GM19438 (cell line): ENCODE measurements around the gene ABI3BP.
A peak's percentile ranks its signal among the peaks of the same experiment; 100 is the strongest.
"Not testable (repeated sequence)": the region's sequence is repeated elsewhere in the genome, so short reads cannot be mapped to it uniquely, and the experiment has no call there.

ENCODE experiments used
- ATAC-seq: cut with Tn5 transposase; IDR thresholded peaks from one replicate; pipeline ENCODE4 v1.9.1; 2021; ENCODE audit warnings: low read depth; ENCODE audit not compliant: unreplicated experiment

ABI3BP gene

DNA sequence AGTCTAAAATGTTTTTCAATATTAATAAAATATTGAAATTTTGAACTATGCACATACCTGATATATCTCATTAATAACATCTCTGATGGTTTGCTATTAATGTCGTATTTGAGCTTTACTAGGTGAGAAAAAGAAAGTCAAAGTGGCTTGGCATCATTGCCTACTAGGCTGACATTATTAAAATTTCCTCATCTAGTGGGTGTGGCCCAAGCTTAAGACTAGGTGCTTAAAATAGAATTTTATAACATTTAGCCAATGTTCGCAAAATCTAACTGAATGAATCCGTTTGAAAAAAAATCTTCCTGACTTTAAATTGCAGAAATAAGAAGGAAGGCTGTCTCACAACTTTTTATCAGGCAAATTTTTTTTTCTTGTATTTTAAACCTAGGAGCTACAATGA lies 46.1 kb downstream of the ABI3BP start:
- ATAC-seq = no peak

- not testable (repeated sequence) for ATAC-seq
These were observed 47.1 kb downstream of the ABI3BP start for GRCh38 chr3:100946096-100946495.

DNA sequence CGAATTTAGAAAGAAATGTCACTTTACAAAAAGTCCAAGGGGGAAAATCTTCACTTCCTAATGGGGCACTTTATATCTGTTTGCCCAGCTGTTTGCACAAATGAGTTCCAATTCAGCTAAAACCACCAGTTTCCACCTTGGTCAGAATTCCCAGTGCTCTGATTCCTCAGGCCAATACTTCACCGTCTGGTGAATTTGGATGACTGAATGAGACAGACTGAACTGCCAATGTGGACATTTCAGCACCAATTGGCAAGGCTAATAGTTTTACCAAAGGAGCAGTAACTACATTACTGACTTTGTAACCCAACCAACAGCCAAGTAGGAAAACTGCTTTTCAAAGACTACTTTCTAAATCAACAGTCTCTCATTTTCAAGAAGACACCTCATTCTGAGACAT lies 51.8 kb downstream of the ABI3BP start:
- no peak for ATAC-seq

GRCh38 chr3:100941041-100941440 lies 52.2 kb downstream of the ABI3BP start:
- ATAC-seq = no peak

- no peak for ATAC-seq
These were observed 56.3 kb downstream of the ABI3BP start for GRCh38 chr3:100936931-100937330.

GRCh38 chr3:100932491-100932890 lies 60.7 kb downstream of the ABI3BP start:
- ATAC-seq = no peak

- no peak for ATAC-seq
These were observed 64.4 kb downstream of the ABI3BP start for GRCh38 chr3:100928638-100929428.

- no peak for ATAC-seq
These were observed 65.4 kb downstream of the ABI3BP start for GRCh38 chr3:100927775-100928174.

- ATAC-seq = no peak
These were observed 77.3 kb downstream of the ABI3BP start for GRCh38 chr3:100915706-100916495.

GRCh38 chr3:100913870-100914648 lies 79.2 kb downstream of the ABI3BP start:
- no peak for ATAC-seq

DNA sequence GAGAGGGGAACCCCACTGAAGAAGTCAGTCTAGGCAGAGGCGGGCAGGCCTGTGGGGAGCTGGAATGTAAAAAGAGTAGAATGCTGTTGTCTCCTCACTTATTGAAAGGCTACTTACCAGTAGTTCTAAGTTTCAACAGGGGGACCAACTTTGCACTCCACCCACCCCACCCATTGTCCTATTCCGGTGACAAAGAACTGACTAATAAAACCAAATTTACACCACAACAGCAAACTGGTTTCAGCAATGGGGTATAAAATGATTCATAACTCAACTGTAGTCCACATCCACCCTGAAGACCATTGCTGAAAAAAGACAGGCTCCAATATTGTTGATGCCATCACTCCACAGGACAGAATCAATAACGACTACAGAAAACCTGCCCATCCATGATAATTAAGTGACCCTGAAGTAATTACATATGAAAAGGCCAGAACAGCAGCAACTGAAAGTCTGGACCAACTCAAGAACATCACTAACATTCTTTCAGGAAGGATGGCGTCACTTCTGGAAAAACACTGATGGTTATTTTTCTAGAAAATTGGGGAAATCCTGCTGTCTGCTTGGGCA lies 80.2 kb downstream of the ABI3BP start:
- ATAC-seq = no peak

- ATAC-seq = no peak
These were observed 80.7 kb downstream of the ABI3BP start for GRCh38 chr3:100912571-100912970.

GRCh38 chr3:100911956-100912355 lies 81.3 kb downstream of the ABI3BP start:
- no peak for ATAC-seq

GRCh38 chr3:100910986-100911385 lies 82.2 kb downstream of the ABI3BP start:
- no peak for ATAC-seq

GRCh38 chr3:100902572-100902971 lies 90.6 kb downstream of the ABI3BP start:
- no peak for ATAC-seq

DNA sequence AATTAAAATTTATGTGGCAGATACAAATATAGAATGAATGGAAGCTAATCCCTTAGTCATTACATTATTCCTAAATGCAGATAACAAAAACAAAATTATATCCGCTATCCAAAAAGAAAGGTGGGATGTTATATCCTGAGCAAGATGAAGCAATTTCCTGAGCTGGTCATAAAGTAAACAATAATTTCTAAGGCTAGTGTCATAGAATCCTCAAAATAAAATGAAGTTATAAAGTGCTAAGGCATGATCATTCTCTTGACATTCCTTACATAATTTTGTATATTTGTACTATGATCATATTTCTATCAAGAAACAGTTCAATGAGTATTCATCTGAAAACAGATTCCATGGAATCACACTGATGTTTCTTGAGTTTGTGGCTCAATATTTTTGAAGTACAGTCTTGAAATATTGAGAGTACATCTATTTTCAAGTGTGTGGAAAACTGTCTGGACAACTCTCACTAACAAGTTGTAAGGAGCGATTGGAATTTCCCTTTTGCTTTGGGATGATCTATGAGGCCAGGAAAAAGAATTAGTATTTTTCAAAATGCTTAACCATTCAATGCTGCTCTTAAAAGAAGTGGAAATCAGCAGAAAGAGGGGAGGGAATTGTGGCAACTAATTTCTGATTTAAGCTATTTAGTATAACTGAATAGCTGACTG lies 92.4 kb downstream of the ABI3BP start:
- ATAC-seq = no peak

DNA sequence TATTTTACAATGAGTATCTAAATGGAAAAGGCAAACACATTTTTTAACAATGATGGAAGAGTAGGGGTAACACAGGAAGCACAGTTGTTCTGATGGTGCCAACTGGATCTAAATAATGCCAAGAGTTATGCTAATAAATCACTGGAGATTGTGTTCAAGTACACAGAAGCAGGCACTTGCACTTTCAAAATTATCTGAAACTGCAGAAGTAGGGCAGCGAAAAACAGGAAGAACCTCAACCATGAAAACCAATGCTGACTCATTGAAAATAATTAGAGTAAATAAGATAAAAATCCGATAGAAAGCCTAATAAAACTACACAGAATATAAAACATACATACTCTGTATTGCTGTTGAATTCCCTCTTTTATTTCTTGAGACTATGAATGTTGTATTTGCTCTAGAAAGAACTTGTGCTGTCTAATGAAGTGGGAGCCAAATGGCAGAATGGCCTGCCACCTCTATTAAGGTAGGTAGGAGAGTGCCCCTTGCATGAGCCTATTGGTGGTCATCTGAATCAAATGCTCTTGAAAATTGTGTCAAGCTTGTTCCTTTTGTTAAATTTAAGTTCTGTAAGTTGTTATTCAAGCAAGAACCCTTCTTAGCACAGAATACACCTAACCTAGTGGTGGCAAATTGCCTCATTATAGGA lies 93.7 kb downstream of the ABI3BP start:
- ATAC-seq = peak; percentile 79

GRCh38 chr3:100898681-100899080 lies 94.5 kb downstream of the ABI3BP start:
- no peak for ATAC-seq

GRCh38 chr3:100896994-100897393 lies 96.2 kb downstream of the ABI3BP start:
- ATAC-seq = no peak

DNA sequence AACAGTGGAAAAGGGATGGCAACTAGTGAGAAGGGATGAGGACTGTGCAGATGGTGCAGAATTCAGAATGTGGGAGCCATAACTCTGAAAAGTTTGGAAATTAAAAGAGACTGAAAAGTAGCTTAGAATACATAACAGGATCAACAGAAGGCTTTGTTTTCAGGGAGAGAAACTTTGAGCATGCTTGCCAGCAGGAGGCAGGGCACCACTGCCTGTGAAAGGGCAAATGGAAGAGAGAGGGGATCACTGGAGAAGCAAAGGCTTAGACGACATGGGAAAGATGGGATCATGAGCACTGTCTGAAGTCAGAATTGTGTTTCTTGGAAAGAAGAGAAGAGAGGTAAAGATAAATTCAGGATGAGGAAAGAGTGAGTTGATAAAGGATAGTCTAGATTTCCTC lies 99.6 kb downstream of the ABI3BP start:
- no peak for ATAC-seq
